ENCODE data around the gene ENTPD6.

DNA sequence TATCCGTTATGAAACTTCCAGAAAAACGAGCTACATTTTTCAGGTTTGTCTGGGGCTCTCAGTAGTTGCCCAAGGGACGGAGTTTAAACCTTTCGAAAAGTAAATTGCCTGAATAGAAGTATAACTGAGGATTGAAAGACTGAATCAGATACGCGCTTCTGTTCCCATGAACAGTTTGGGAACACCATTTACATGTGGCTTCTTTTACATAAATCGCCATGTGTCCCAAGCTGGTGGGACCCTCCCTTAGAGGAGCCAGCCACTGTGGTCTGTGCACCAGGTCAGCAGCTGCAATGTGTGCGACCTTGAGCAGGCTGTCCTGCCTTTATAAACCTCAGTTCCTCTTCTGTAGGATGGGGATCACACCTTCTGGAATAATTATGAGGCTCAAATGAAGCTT is 11.0 kb downstream of the ENTPD6 start:
- TF ChIP-seq, protein P1, sequence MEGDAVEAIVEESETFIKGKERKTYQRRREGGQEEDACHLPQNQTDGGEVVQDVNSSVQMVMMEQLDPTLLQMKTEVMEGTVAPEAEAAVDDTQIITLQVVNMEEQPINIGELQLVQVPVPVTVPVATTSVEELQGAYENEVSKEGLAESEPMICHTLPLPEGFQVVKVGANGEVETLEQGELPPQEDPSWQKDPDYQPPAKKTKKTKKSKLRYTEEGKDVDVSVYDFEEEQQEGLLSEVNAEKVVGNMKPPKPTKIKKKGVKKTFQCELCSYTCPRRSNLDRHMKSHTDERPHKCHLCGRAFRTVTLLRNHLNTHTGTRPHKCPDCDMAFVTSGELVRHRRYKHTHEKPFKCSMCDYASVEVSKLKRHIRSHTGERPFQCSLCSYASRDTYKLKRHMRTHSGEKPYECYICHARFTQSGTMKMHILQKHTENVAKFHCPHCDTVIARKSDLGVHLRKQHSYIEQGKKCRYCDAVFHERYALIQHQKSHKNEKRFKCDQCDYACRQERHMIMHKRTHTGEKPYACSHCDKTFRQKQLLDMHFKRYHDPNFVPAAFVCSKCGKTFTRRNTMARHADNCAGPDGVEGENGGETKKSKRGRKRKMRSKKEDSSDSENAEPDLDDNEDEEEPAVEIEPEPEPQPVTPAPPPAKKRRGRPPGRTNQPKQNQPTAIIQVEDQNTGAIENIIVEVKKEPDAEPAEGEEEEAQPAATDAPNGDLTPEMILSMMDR (IDR thresholded peaks at IDR 0.05): no peak
- TF ChIP-seq POLR2A (IDR thresholded peaks at IDR 0.05): no peak

Measured in breast epithelium (tissue), 3 donors.